K562 (cell line): ENCODE measurements around the gene PPP6R1. TPM values are rescaled to one million over a fixed set of nuclear protein-coding genes. Genes with fewer than 3 reads are reported as not detected.

Experiments
- BHLHE40 ChIP-seq: IDR thresholded peaks from 2 replicates; pipeline ENCODE4 v1.6.1; 2011; ENCODE audit warnings: low read length, improper control_type of control experiment
- BRF1 ChIP-seq: IDR thresholded peaks from 3 replicates; pipeline ENCODE4 v1.6.1; 2011; ENCODE audit warnings: borderline replicate concordance, mild to moderate bottlenecking; ENCODE audit not compliant: insufficient read length; ENCODE audit errors: extremely low read depth
- CBX1 ChIP-seq: sonication (generic); IDR thresholded peaks from 2 replicates; pipeline ENCODE4 v1.6.1; 2016; ENCODE audit warnings: antibody characterized with exemption, low read depth, mild to moderate bottlenecking
- CSDE1 ChIP-seq, 2 experiments: fragments of 450-650 bp; IDR thresholded peaks; 2 replicates each; pipeline ENCODE4 v1.6.1; 2016; ENCODE audit warnings: mild to moderate bottlenecking in 1 of 2
- CXXC5 ChIP-seq: fragments of 250-450 bp; sonication (Bioruptor Pico); IDR thresholded peaks from 2 replicates; pipeline ENCODE4 v1.8.0; 2022; ENCODE audit warnings: inconsistent platforms, mild to moderate bottlenecking, moderate library complexity
- FOS ChIP-seq: IDR thresholded peaks from 3 replicates; pipeline ENCODE4 v1.6.1; 2011; ENCODE audit not compliant: insufficient read length; ENCODE audit errors: extremely low read depth
- JUNB ChIP-seq: fragments of 450-650 bp; formaldehyde crosslinking; conservative IDR thresholded peaks from 2 replicates; pipeline ENCODE4 v1.4.0; 2020; ENCODE audit warnings: mild to moderate bottlenecking
- KAT2B ChIP-seq: IDR thresholded peaks from one replicate; pipeline ENCODE4 v1.6.1; 2012; ENCODE audit warnings: low read depth, mild to moderate bottlenecking, control low read depth, inconsistent platforms, low read length, moderate library complexity
- MTA2 ChIP-seq: fragments of 450-650 bp; IDR thresholded peaks from 2 replicates; pipeline ENCODE4 v1.6.1; 2016; ENCODE audit warnings: low read depth
- RAD21 ChIP-seq, 2 experiments: fragments of 250-450 bp in 1 of 2; fragments of 450-650 bp in 1 of 2; sonication (Bioruptor Pico) in 1 of 2; formaldehyde crosslinking in 1 of 2; IDR thresholded peaks in 1 of 2; conservative IDR thresholded peaks in 1 of 2; 2 replicates each; pipeline versions ENCODE4 v1.4.0 to v1.8.0; 2020 to 2022; ENCODE audit warnings: mild to moderate bottlenecking in 2 of 2, moderate library complexity in 1 of 2
- RFX7 ChIP-seq: fragments of 250-450 bp; sonication (Bioruptor Pico); IDR thresholded peaks from 2 replicates; pipeline ENCODE4 v1.5.1; 2021; ENCODE audit warnings: mild to moderate bottlenecking
- SUPT5H ChIP-seq: fragments of 450-650 bp; IDR thresholded peaks from 2 replicates; pipeline ENCODE4 v1.6.1; 2016
- TAF9B ChIP-seq: fragments of 450-650 bp; IDR thresholded peaks from 2 replicates; pipeline ENCODE4 v1.6.1; 2018; ENCODE audit warnings: mild to moderate bottlenecking; ENCODE audit not compliant: partially characterized antibody
- ZNF140 ChIP-seq: fragments of 250-450 bp; sonication (Bioruptor Pico); IDR thresholded peaks from 2 replicates; pipeline ENCODE4 v1.8.0; 2021; ENCODE audit warnings: moderate library complexity, mild to moderate bottlenecking, inconsistent platforms
- ZNF217 ChIP-seq: sonication (generic); formaldehyde crosslinking; IDR thresholded peaks from 2 replicates; pipeline ENCODE4 v1.8.0; 2022; ENCODE audit warnings: mild to moderate bottlenecking, missing genetic modification reagents
- ZNF24 ChIP-seq: fragments of 450-650 bp; IDR thresholded peaks from 2 replicates; pipeline ENCODE4 v1.6.1; 2016
- ZNF3 ChIP-seq: fragments of 250-450 bp; sonication (Bioruptor Pico); IDR thresholded peaks from 2 replicates; pipeline ENCODE4 v1.5.0; 2021; ENCODE audit warnings: mild to moderate bottlenecking, moderate library complexity
- ZNF507 ChIP-seq: conservative IDR thresholded peaks from 2 replicates; pipeline ENCODE4 v1.6.1; 2017; ENCODE audit warnings: missing genetic modification characterization, missing compliant biosample characterization
- ZNF57 ChIP-seq: fragments of 450-650 bp; formaldehyde crosslinking; IDR thresholded peaks from 2 replicates; pipeline ENCODE4 v1.4.0; 2020; ENCODE audit warnings: mild to moderate bottlenecking, moderate library complexity
- polyA plus RNA-seq, 8 experiments: library from polyadenylated mRNA; depleted of rRNA in 4 of 8; stranded (reverse) in 5 of 8; unstranded in 3 of 8; fragments of >200 nt; fragmentation: Nextera tagmentation in 2 of 8; fragmentation: Illumina TruSeq in 1 of 8; extraction: Ambion mirVana in 2 of 8; extraction: Trizol in 1 of 8; gene quantifications; 2 replicates each; pipeline versions ENCODE4 v1.2.1 to v1.2.3, GENCODE V29; 2011 to 2014; ENCODE audit warnings: inconsistent platforms in 1 of 8, missing spikeins in 1 of 8
- total RNA-seq, 7 experiments: library from RNA; depleted of rRNA in 6 of 7; stranded (reverse); fragments of >200 nt in 6 of 7; fragmentation: Illumina TruSeq in 2 of 7; extraction: Trizol in 2 of 7; gene quantifications; 2 replicates each; pipeline versions ENCODE4 v1.2.1 to v1.2.3, GENCODE V29; 2011 to 2021; ENCODE audit warnings: low replicate concordance in 1 of 7
- TF ChIP-seq, protein P1 (sequence below): sonication (generic); formaldehyde crosslinking; IDR thresholded peaks from 2 replicates; pipeline ENCODE4 v1.8.0; 2023; ENCODE audit warnings: mild to moderate bottlenecking, missing genetic modification reagents
- TF ChIP-seq, protein P2 (sequence below): sonication (generic); formaldehyde crosslinking; IDR thresholded peaks from 2 replicates; pipeline ENCODE4 v1.9.0; 2022; ENCODE audit warnings: mild to moderate bottlenecking, missing genetic modification reagents
- TF ChIP-seq, protein P3 (sequence below): fragments of 250-450 bp; sonication (Bioruptor Pico); IDR thresholded peaks from 2 replicates; pipeline ENCODE4 v1.5.1; 2021; ENCODE audit warnings: mild to moderate bottlenecking
- TF ChIP-seq, protein P4 (sequence below): fragments of 450-650 bp; IDR thresholded peaks from 2 replicates; pipeline ENCODE4 v1.7.0; 2016; ENCODE audit warnings: borderline replicate concordance
- TF ChIP-seq, protein P5 (sequence below): sonication (generic); formaldehyde crosslinking; IDR thresholded peaks from 2 replicates; pipeline ENCODE4 v1.8.0; 2022; ENCODE audit warnings: missing genetic modification reagents, mild to moderate bottlenecking, moderate library complexity, borderline replicate concordance

PPP6R1 gene
- total and polyA plus RNA-seq, 9 of the 15 experiments (the other 6 are each of a cell fraction or from before 2014, with no cell fraction given), result 0.48 to 135 (median 37.2) TPM

DNA sequence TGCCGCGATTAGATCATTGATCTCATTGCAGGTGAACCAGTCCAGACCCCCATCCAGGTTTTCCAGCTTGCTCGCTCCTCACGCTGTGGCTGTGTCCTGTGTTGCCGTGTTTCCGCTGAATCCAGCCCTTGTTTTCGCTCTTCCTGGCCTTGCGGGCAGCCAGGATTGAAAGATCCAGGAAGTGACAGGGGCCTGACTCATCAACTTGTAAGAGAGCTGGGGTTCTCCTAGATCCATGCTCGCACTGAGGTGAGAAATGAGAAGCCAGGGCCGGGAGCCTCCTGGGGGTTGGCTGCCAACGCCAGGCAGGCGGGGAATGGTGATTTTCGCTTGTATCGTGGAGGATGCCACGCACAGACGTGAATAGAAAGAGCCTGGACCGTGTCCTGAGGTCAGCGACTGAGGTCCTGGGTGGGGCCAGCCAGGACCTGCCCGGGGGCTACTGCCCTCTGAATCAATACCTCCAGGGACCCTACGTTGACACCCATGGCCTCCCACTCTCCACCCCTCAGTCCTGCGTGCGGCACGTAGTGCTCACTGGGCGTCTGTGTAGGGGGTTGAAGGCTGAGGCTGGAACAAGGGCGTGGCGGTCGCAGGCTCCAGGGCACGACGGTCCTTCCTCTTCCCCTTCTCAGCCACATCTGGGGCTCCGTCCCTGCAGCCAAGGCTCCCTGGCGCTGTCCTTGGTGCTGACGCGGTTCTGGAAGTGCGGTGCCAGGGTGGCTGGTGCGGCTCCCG lies 42.2 kb downstream of the PPP6R1 start (continued):
- TF ChIP-seq, protein P1, sequence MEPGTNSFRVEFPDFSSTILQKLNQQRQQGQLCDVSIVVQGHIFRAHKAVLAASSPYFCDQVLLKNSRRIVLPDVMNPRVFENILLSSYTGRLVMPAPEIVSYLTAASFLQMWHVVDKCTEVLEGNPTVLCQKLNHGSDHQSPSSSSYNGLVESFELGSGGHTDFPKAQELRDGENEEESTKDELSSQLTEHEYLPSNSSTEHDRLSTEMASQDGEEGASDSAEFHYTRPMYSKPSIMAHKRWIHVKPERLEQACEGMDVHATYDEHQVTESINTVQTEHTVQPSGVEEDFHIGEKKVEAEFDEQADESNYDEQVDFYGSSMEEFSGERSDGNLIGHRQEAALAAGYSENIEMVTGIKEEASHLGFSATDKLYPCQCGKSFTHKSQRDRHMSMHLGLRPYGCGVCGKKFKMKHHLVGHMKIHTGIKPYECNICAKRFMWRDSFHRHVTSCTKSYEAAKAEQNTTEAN (CRISPR knock-in tag), result peak; percentile 95
- peak; percentile 55; the same call in 1 of the 2 replicates for TF ChIP-seq MTA2
- no peak for TF ChIP-seq ZNF3 (CRISPR knock-in tag)
- TF ChIP-seq, protein P2, sequence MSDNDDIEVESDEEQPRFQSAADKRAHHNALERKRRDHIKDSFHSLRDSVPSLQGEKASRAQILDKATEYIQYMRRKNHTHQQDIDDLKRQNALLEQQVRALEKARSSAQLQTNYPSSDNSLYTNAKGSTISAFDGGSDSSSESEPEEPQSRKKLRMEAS (CRISPR knock-in tag), result peak; percentile 88
- TF ChIP-seq RFX7 (CRISPR knock-in tag), result no peak
- TF ChIP-seq CXXC5 (CRISPR knock-in tag), result peak; percentile 95
- TF ChIP-seq ZNF140 (CRISPR knock-in tag), result no peak
- no peak for TF ChIP-seq ZNF57 (CRISPR knock-in tag)
- TF ChIP-seq FOS, result peak; percentile 43
- peak in 1 of 2 experiments; percentile 40; a peak in 2 of 4 replicates for TF ChIP-seq RAD21 (CRISPR knock-in tag; conservative IDR thresholded peaks at IDR 0.05 in 1 of 2, IDR thresholded peaks at IDR 0.05 in 1 of 2)
- TF ChIP-seq, protein P3, sequence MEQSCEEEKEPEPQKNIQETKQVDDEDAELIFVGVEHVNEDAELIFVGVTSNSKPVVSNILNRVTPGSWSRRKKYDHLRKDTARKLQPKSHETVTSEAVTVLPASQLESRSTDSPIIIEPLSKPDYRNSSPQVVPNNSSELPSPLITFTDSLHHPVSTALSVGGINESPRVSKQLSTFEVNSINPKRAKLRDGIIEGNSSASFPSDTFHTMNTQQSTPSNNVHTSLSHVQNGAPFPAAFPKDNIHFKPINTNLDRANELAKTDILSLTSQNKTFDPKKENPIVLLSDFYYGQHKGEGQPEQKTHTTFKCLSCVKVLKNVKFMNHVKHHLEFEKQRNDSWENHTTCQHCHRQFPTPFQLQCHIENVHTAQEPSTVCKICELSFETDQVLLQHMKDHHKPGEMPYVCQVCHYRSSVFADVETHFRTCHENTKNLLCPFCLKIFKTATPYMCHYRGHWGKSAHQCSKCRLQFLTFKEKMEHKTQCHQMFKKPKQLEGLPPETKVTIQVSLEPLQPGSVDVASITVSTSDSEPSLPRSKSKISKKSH (CRISPR knock-in tag), result no peak
- peak; percentile 64; the same call in 1 of the 2 replicates for TF ChIP-seq CBX1
- TF ChIP-seq, protein P4, sequence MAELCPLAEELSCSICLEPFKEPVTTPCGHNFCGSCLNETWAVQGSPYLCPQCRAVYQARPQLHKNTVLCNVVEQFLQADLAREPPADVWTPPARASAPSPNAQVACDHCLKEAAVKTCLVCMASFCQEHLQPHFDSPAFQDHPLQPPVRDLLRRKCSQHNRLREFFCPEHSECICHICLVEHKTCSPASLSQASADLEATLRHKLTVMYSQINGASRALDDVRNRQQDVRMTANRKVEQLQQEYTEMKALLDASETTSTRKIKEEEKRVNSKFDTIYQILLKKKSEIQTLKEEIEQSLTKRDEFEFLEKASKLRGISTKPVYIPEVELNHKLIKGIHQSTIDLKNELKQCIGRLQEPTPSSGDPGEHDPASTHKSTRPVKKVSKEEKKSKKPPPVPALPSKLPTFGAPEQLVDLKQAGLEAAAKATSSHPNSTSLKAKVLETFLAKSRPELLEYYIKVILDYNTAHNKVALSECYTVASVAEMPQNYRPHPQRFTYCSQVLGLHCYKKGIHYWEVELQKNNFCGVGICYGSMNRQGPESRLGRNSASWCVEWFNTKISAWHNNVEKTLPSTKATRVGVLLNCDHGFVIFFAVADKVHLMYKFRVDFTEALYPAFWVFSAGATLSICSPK, result no peak
- no peak for TF ChIP-seq KAT2B
- TF ChIP-seq JUNB, result peak; percentile 59; the same call in 1 of the 2 replicates
- TF ChIP-seq ZNF24, result peak; percentile 87
- 0 out of 2 replicates have a peak, but pooled peaks have one; percentile 30 for TF ChIP-seq ZNF217 (CRISPR knock-in tag)
- peak; percentile 74 for TF ChIP-seq SUPT5H
- no peak for TF ChIP-seq BRF1
- peak in 1 of 2 experiments; percentile 63; a peak in 1 of 4 replicates for TF ChIP-seq CSDE1 (IDR thresholded peaks at IDR 0.05)
- TF ChIP-seq BHLHE40, result peak; percentile 87
- TF ChIP-seq TAF9B, result peak; percentile 87
- TF ChIP-seq ZNF507 (tag), result no peak
- TF ChIP-seq, protein P5, sequence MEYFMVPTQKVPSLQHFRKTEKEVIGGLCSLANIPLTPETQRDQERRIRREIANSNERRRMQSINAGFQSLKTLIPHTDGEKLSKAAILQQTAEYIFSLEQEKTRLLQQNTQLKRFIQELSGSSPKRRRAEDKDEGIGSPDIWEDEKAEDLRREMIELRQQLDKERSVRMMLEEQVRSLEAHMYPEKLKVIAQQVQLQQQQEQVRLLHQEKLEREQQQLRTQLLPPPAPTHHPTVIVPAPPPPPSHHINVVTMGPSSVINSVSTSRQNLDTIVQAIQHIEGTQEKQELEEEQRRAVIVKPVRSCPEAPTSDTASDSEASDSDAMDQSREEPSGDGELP, result peak; percentile 91
